ENCODE measurements around the gene PPP1CB.

The PPP1CB gene

DNA sequence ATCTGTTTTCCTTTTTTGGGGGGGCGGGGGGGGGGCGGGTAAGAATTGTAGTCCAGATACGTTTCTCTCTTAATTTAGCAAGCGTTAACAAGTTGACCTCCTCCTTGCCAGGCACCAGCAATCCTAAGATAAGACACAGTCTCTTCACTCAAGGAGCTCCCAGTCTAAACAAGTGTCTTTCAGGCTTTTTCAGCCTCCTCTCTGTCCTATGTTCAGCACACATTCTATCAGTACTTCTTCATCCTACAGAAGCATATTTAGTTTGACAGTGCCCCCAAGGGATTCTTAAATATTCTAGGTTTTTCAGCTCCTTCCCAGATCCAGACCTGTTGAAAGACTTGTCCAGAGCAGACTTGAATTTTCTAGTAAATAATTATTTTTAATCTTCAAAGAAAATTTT, 2.7 kb downstream of the PPP1CB start:
- Histone ChIP-seq H3K79me1 (ENCODE audit: low read depth, low read length) (peaks cover 5% of the 10 kb centered on the region), H2AK5ac (ENCODE audit: low read depth, low read length) (no peak overlapping the region), H3K18ac (ENCODE audit: low read length) (no peak overlapping the region), H2BK15ac (ENCODE audit: low read length) (no peak overlapping the region), H2BK120ac (ENCODE audit: low read depth, low read length) (no peak overlapping the region), H3K4ac (ENCODE audit: low read length) (no peak overlapping the region), H3K27ac (replicated peaks; ENCODE audit: low read length) (no peak overlapping the region), H3K23ac (ENCODE audit: low read depth, low read length, poor library complexity) (no peak overlapping the region), H3K9ac (ENCODE audit: low read depth, low read length, poor library complexity) (no peak overlapping the region), H3K9me3 (replicated peaks in 1 of 2; ENCODE audit: control insufficient read depth in 2 of 2, insufficient read depth in 1 of 2, low read depth in 1 of 2, low read length in 2 of 2) (no peaks in the 10 kb centered on the region), H2BK5ac (ENCODE audit: low read length) (no peak overlapping the region), H3K4me3 (ENCODE audit: low read length in 2 of 2) (peak overlapping the region in 1 of 2 donors; percentile 97), H3K36me3 (replicated peaks in 1 of 2; ENCODE audit: control insufficient read depth in 2 of 2, insufficient read depth in 2 of 2, low read length in 2 of 2) (peaks cover 0 to 43% of the 10 kb centered on the region in 2 donors), H3K14ac (ENCODE audit: low read length) (no peak overlapping the region), H4K91ac (ENCODE audit: low read depth, low read length, poor library complexity) (no peak overlapping the region), H2BK12ac (ENCODE audit: low read length) (no peak overlapping the region), H3K4me2 (ENCODE audit: insufficient read depth, low read length, poor library complexity, severe bottlenecking) (no peak overlapping the region), H4K8ac (ENCODE audit: low read depth, low read length) (no peak overlapping the region), H3K27me3 (ENCODE audit: control insufficient read depth in 3 of 3, insufficient read depth in 3 of 3, low read depth in 1 of 3, low read length in 3 of 3) (no peaks in the 10 kb centered on the region), H2AFZ (ENCODE audit: low read length) (no peak overlapping the region), H3K4me1 (ENCODE audit: control insufficient read depth in 2 of 2, insufficient read depth in 1 of 2, low read depth in 1 of 2, low read length in 2 of 2) (peaks cover 5 to 21% of the 10 kb centered on the region in 2 donors)
- DNase-seq (ENCODE audit: low spot score), result no peak
- WGBS, 2 donors (ENCODE audit: extremely low coverage in 2 of 2, insufficient read length in 2 of 2, insufficient replicate concordance in 1 of 2), result no CpG with 5 or more reads among the region's 4 CpGs

DNA sequence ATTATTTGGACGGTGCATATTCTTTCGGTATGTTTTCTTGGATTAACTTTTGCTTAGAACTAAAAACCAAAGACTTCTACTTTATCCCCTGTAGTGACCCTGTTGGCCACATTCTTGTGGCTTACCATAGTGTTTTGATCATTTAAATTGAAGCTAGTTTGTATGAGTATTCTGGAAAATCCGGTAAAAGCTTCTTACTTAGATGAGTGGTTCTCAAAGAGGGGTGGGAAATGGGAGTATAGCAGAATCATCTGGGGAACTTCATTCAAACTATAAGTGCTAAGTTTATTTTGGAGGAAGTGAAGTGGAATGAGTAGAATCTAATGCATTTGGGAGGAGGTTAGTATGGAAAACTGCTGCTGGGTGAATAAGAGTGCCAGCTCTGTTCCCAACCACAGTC, 3.8 kb downstream of the PPP1CB start:
- no peak overlapping the region for H4K8ac ChIP-seq (ENCODE audit: low read depth, low read length)
- H3K79me1 ChIP-seq (ENCODE audit: low read depth, low read length), result peaks cover 5% of the 10 kb centered on the region
- H4K91ac ChIP-seq (ENCODE audit: low read depth, low read length, poor library complexity), result no peak overlapping the region
- no peak overlapping the region for H3K27ac ChIP-seq (replicated peaks; ENCODE audit: low read length)
- peaks cover 5 to 15% of the 10 kb centered on the region in 2 donors for H3K4me1 ChIP-seq (ENCODE audit: control insufficient read depth in 2 of 2, insufficient read depth in 1 of 2, low read depth in 1 of 2, low read length in 2 of 2)
- no peak overlapping the region for H3K4ac ChIP-seq (ENCODE audit: low read length)
- H2BK15ac ChIP-seq (ENCODE audit: low read length), result no peak overlapping the region
- H3K36me3 ChIP-seq (replicated peaks in 1 of 2; ENCODE audit: control insufficient read depth in 2 of 2, insufficient read depth in 2 of 2, low read length in 2 of 2), result peaks cover 2 to 52% of the 10 kb centered on the region in 2 donors
- H3K4me2 ChIP-seq (ENCODE audit: insufficient read depth, low read length, poor library complexity, severe bottlenecking), result no peak overlapping the region
- WGBS, 2 donors (ENCODE audit: extremely low coverage in 2 of 2, insufficient read length in 2 of 2, insufficient replicate concordance in 1 of 2), result no CpG with 5 or more reads among the region's 3 CpGs
- H3K9ac ChIP-seq (ENCODE audit: low read depth, low read length, poor library complexity), result no peak overlapping the region
- no peak overlapping the region for H2BK120ac ChIP-seq (ENCODE audit: low read depth, low read length)
- H2AK5ac ChIP-seq (ENCODE audit: low read depth, low read length), result no peak overlapping the region
- no peaks in the 10 kb centered on the region for H3K9me3 ChIP-seq (replicated peaks in 1 of 2; ENCODE audit: control insufficient read depth in 2 of 2, insufficient read depth in 1 of 2, low read depth in 1 of 2, low read length in 2 of 2)
- no peak overlapping the region for H2BK12ac ChIP-seq (ENCODE audit: low read length)
- H3K14ac ChIP-seq (ENCODE audit: low read length), result no peak overlapping the region
- no peaks in the 10 kb centered on the region for H3K27me3 ChIP-seq (ENCODE audit: control insufficient read depth in 3 of 3, insufficient read depth in 3 of 3, low read depth in 1 of 3, low read length in 3 of 3)
- no peak overlapping the region for H3K18ac ChIP-seq (ENCODE audit: low read length)
- no peak overlapping the region for H3K4me3 ChIP-seq (ENCODE audit: low read length in 2 of 2)
- no peak overlapping the region for H2BK5ac ChIP-seq (ENCODE audit: low read length)
- no peak for DNase-seq (ENCODE audit: low spot score)
- H2AFZ ChIP-seq (ENCODE audit: low read length), result no peak overlapping the region
- no peak overlapping the region for H3K23ac ChIP-seq (ENCODE audit: low read depth, low read length, poor library complexity)

DNA sequence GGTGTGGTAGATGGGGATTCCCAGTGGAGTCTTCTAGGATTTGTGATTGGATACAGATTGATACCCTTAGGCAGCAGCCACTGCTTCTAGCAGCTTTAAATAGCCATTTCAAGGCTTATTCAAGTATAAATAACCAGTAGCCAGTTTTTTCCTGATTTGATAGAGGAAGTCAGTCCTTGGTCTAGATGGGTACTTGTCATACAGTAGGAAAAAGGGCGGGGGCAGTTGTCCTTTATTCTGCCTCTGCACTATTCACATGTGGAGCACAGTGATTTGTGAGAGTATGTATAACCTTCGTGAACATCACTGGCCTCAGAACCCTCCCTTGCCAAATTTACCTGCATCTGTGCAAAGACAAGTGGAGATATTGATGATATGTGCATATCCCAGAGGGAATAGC, 6.8 kb downstream of the PPP1CB start:
- Histone ChIP-seq H4K8ac (ENCODE audit: low read depth, low read length) (no peak overlapping the region), H3K23ac (ENCODE audit: low read depth, low read length, poor library complexity) (no peak overlapping the region), H3K9ac (ENCODE audit: low read depth, low read length, poor library complexity) (no peak overlapping the region), H3K79me1 (ENCODE audit: low read depth, low read length) (peaks cover 5% of the 10 kb centered on the region), H2BK5ac (ENCODE audit: low read length) (no peak overlapping the region), H2BK15ac (ENCODE audit: low read length) (no peak overlapping the region), H3K9me3 (replicated peaks in 1 of 2; ENCODE audit: control insufficient read depth in 2 of 2, insufficient read depth in 1 of 2, low read depth in 1 of 2, low read length in 2 of 2) (no peaks in the 10 kb centered on the region), H2BK120ac (ENCODE audit: low read depth, low read length) (no peak overlapping the region), H2AFZ (ENCODE audit: low read length) (no peak overlapping the region), H3K18ac (ENCODE audit: low read length) (no peak overlapping the region), H3K27me3 (ENCODE audit: control insufficient read depth in 3 of 3, insufficient read depth in 3 of 3, low read depth in 1 of 3, low read length in 3 of 3) (no peaks in the 10 kb centered on the region), H2BK12ac (ENCODE audit: low read length) (no peak overlapping the region), H3K14ac (ENCODE audit: low read length) (no peak overlapping the region), H3K27ac (replicated peaks; ENCODE audit: low read length) (no peak overlapping the region), H2AK5ac (ENCODE audit: low read depth, low read length) (no peak overlapping the region), H3K4me3 (ENCODE audit: low read length in 2 of 2) (no peak overlapping the region), H3K4me1 (ENCODE audit: control insufficient read depth in 2 of 2, insufficient read depth in 1 of 2, low read depth in 1 of 2, low read length in 2 of 2) (peaks cover 1 to 7% of the 10 kb centered on the region in 2 donors), H3K36me3 (replicated peaks in 1 of 2; ENCODE audit: control insufficient read depth in 2 of 2, insufficient read depth in 2 of 2, low read length in 2 of 2) (peaks cover 2 to 79% of the 10 kb centered on the region in 2 donors), H3K4ac (ENCODE audit: low read length) (no peak overlapping the region), H3K4me2 (ENCODE audit: insufficient read depth, low read length, poor library complexity, severe bottlenecking) (no peak overlapping the region), H4K91ac (ENCODE audit: low read depth, low read length, poor library complexity) (no peak overlapping the region)
- DNase-seq (ENCODE audit: low spot score), result no peak
- WGBS, 2 donors (ENCODE audit: extremely low coverage in 2 of 2, insufficient read length in 2 of 2, insufficient replicate concordance in 1 of 2), result no CpG with 5 or more reads among the region's 2 CpGs

DNA sequence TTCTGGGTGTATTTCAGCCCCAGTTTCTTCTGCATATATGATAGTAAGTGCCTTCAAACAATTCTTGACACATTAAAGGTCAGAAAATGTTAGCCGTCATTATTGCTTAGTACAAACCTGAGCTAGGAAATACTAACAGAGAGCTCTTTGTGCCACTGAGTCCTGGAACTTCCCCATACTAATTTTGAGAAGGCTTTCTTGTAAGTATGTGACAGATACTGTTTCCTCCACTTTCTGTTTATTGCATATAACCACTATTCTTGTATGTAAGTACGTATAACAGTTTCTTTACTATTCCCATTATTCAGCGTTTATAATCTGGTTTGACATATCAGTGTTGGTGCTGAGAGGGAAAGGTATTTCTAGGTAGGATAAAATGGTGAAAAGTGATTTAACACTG, 9.8 kb downstream of the PPP1CB start:
- Histone ChIP-seq H3K27me3 (ENCODE audit: control insufficient read depth in 3 of 3, insufficient read depth in 3 of 3, low read depth in 1 of 3, low read length in 3 of 3) (no peaks in the 10 kb centered on the region), H3K9me3 (replicated peaks in 1 of 2; ENCODE audit: control insufficient read depth in 2 of 2, insufficient read depth in 1 of 2, low read depth in 1 of 2, low read length in 2 of 2) (peaks cover 0 to 5% of the 10 kb centered on the region in 2 donors), H2BK12ac (ENCODE audit: low read length) (no peak overlapping the region), H3K14ac (ENCODE audit: low read length) (no peak overlapping the region), H3K36me3 (replicated peaks in 1 of 2; ENCODE audit: control insufficient read depth in 2 of 2, insufficient read depth in 2 of 2, low read length in 2 of 2) (peaks cover 2 to 75% of the 10 kb centered on the region in 2 donors), H2AK5ac (ENCODE audit: low read depth, low read length) (no peak overlapping the region), H2BK120ac (ENCODE audit: low read depth, low read length) (no peak overlapping the region), H3K4me2 (ENCODE audit: insufficient read depth, low read length, poor library complexity, severe bottlenecking) (no peak overlapping the region), H3K79me1 (ENCODE audit: low read depth, low read length) (peaks cover 8% of the 10 kb centered on the region), H3K4me1 (ENCODE audit: control insufficient read depth in 2 of 2, insufficient read depth in 1 of 2, low read depth in 1 of 2, low read length in 2 of 2) (no peaks in the 10 kb centered on the region), H2AFZ (ENCODE audit: low read length) (no peak overlapping the region), H4K91ac (ENCODE audit: low read depth, low read length, poor library complexity) (no peak overlapping the region), H3K4me3 (ENCODE audit: low read length in 2 of 2) (no peak overlapping the region), H4K8ac (ENCODE audit: low read depth, low read length) (no peak overlapping the region), H3K23ac (ENCODE audit: low read depth, low read length, poor library complexity) (no peak overlapping the region), H2BK15ac (ENCODE audit: low read length) (no peak overlapping the region), H2BK5ac (ENCODE audit: low read length) (no peak overlapping the region), H3K9ac (ENCODE audit: low read depth, low read length, poor library complexity) (no peak overlapping the region), H3K18ac (ENCODE audit: low read length) (no peak overlapping the region), H3K27ac (replicated peaks; ENCODE audit: low read length) (no peak overlapping the region), H3K4ac (ENCODE audit: low read length) (no peak overlapping the region)
- DNase-seq (ENCODE audit: low spot score), result no peak
- WGBS, 2 donors (ENCODE audit: extremely low coverage in 2 of 2, insufficient read length in 2 of 2, insufficient replicate concordance in 1 of 2), result no CpG with 5 or more reads among the region's 3 CpGs
